Keratinocyte (primary cell): Measurements from ENCODE around the gene NFYA. TPM values are rescaled to one million over a fixed set of nuclear protein-coding genes. Genes with fewer than 3 reads are reported as not detected.

ENCODE experiments used
- DNase-seq: peaks from one replicate; pipeline ENCODE4 v3.0.0-alpha.2; 2011; ENCODE audit warnings: low read depth, missing footprints, low spot score
- FAIRE-seq: peaks from 2 replicates; lab custom pipeline; 2011; peaks lifted over from hg19 to GRCh38; lab: Jason Lieb, UNC
- H2AFZ ChIP-seq: 2 replicates; pipeline ENCODE4 v1.6.0; 2012; ENCODE audit warnings: low read length, control low read depth, inconsistent platforms; ENCODE audit not compliant: control insufficient read depth
- H3K27ac ChIP-seq: 2 replicates; pipeline ENCODE4 v1.5.1; 2011; ENCODE audit warnings: low read length; ENCODE audit not compliant: control insufficient read depth, insufficient read depth
- H3K27me3 ChIP-seq: 3 replicates; pipeline ENCODE4 v1.6.0; 2011; ENCODE audit warnings: low read length; ENCODE audit not compliant: control insufficient read depth, insufficient read depth; ENCODE audit errors: extremely low read depth
- H3K36me3 ChIP-seq, 2 experiments: 2 replicates in 1 of 2; 3 replicates in 1 of 2; pipeline ENCODE4 v1.5.1; 2011; ENCODE audit warnings: low read length in 2 of 2, mild to moderate bottlenecking in 1 of 2; ENCODE audit not compliant: control insufficient read depth in 2 of 2, insufficient read depth in 2 of 2; ENCODE audit errors: extremely low read depth in 1 of 2
- H3K4me1 ChIP-seq: 3 replicates; pipeline ENCODE4 v1.5.1; 2011; ENCODE audit warnings: low read length; ENCODE audit not compliant: control insufficient read depth, insufficient read depth; ENCODE audit errors: extremely low read depth
- H3K4me2 ChIP-seq: 3 replicates; pipeline ENCODE4 v1.6.0; 2011; ENCODE audit warnings: low read depth, low read length; ENCODE audit not compliant: control insufficient read depth, insufficient read depth; ENCODE audit errors: extremely low read depth
- H3K4me3 ChIP-seq, 3 experiments: fragments of 200-600 bp in 1 of 3; sonication (generic) in 1 of 3; 2 replicates in 2 of 3; 3 replicates in 1 of 3; pipeline ENCODE4 v1.5.1; 2011 to 2016; ENCODE audit warnings: low read length in 3 of 3, mild to moderate bottlenecking in 3 of 3, control low read depth in 2 of 3, inconsistent platforms in 1 of 3, low read depth in 1 of 3, mixed read lengths in 1 of 3, mixed run types in 1 of 3, moderate library complexity in 1 of 3; ENCODE audit not compliant: control insufficient read depth in 2 of 3, insufficient read depth in 2 of 3; ENCODE audit errors: extremely low read depth in 1 of 3
- H3K79me2 ChIP-seq: 2 replicates; pipeline ENCODE4 v1.6.0; 2012; ENCODE audit warnings: low read length; ENCODE audit not compliant: control insufficient read depth, insufficient read depth
- H3K9ac ChIP-seq: 3 replicates; pipeline ENCODE4 v1.6.0; 2011; ENCODE audit warnings: low read length; ENCODE audit not compliant: control insufficient read depth, insufficient read depth; ENCODE audit errors: extremely low read depth
- H3K9me1 ChIP-seq: 3 replicates; pipeline ENCODE4 v1.6.0; 2011; ENCODE audit warnings: low read length; ENCODE audit not compliant: control insufficient read depth, insufficient read depth; ENCODE audit errors: extremely low read depth
- H3K9me3 ChIP-seq: 2 replicates; pipeline ENCODE4 v1.5.1; 2012; ENCODE audit warnings: low read depth, low read length; ENCODE audit not compliant: control insufficient read depth
- H4K20me1 ChIP-seq: 3 replicates; pipeline ENCODE4 v1.6.0; 2011; ENCODE audit warnings: low read length; ENCODE audit not compliant: control insufficient read depth, insufficient read depth; ENCODE audit errors: extremely low read depth
- EZH2 ChIP-seq: IDR thresholded peaks from one replicate; pipeline ENCODE4 v1.6.1; 2012; ENCODE audit warnings: inconsistent platforms, mild to moderate bottlenecking, low read length, moderate library complexity
- dilution Hi-C: fragments of 300-500 bp; cut with MboI; formaldehyde crosslinking; loops from one replicate; pipeline ENCODE4 v1.7.0; 2020; ENCODE audit warnings: low sequenced_read_pairs; ENCODE audit not compliant: extremely low pct_ligation_motif_present
- polyA plus RNA-seq, 5 experiments: library from polyadenylated mRNA; depleted of rRNA in 3 of 5; stranded (reverse) in 3 of 5; stranded (forward) in 1 of 5; unstranded in 1 of 5; fragments of >200 nt; gene quantifications; 1 replicate in 1 of 5; 2 replicates in 3 of 5; 3 replicates in 1 of 5; pipeline versions ENCODE4 v1.2.1 to v1.2.3, GENCODE V29; 2011 to 2012; ENCODE audit warnings: missing spikeins in 2 of 5, low read depth in 1 of 5, low replicate concordance in 1 of 5
- TF ChIP-seq, protein P1 (sequence below), 3 experiments: IDR thresholded peaks in 1 of 3; conservative IDR thresholded peaks in 1 of 3; optimal IDR thresholded peaks in 1 of 3; 2 replicates in 2 of 3; 3 replicates in 1 of 3; pipeline versions ENCODE3 to v1.5.1; 2011; ENCODE audit warnings: low read length in 3 of 3, mild to moderate bottlenecking in 3 of 3, moderate library complexity in 2 of 3, control low read depth in 1 of 3, inconsistent platforms in 1 of 3; ENCODE audit not compliant: insufficient read depth in 2 of 3; ENCODE audit errors: extremely low read depth in 1 of 3

NFYA gene
- polyA plus RNA-seq, 1 donor (not counting 4 experiments of a cell fraction or from before 2014, with no cell fraction given) = 17.1 TPM

DNA sequence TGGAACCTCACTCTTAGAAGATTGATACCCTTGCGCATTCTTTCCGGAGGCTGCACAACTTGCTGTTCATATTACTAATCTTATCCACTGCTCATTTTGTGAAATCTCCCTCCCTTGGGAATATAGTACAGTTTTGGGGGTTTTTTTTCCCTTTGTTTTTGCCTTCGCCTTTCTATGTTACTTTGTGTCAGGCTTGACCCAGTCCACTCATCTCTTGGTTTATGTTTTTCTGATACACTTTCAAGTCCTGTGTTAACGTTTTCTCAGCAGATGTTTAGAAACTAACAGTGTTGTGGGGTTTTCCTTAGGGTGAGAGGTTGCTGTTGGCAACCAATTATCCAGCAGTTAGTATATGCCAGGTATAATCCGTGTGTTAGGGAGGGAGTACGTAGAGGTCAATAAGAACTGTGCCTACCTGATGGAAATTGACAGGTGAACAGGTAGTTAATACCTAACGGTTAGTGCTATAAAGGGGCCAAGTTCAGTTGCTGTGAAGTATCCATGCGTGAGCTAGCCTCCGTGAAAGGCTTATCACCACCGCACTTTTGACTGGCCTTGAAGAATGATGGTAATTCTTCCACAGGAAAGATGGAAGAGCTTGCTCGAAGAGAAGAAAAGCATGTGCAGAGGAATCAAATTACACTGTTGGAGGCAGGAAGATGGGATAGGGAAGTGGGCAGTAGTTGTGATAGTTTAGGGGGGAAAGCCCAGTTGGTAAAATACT lies 1.4 kb downstream of the NFYA start:
- H2AFZ ChIP-seq = no peak overlapping the region
- peak overlapping the region; percentile 88 for H3K4me2 ChIP-seq
- no peaks in the 10 kb centered on the region for H3K9me1 ChIP-seq
- peak overlapping the region; percentile 93 for H3K9ac ChIP-seq
- dilution Hi-C loops = no loop called here
- DNase-seq = no peak
- peaks cover 56% of the 10 kb centered on the region for H3K79me2 ChIP-seq
- peak; percentile 65 for FAIRE-seq
- H3K4me3 ChIP-seq = peak overlapping the region; percentile 61 to 88 (median 68)
- no peaks in the 10 kb centered on the region for H4K20me1 ChIP-seq
- peaks cover 11% of the 10 kb centered on the region for H3K4me1 ChIP-seq
- no peak for TF ChIP-seq EZH2
- TF ChIP-seq, protein P1, sequence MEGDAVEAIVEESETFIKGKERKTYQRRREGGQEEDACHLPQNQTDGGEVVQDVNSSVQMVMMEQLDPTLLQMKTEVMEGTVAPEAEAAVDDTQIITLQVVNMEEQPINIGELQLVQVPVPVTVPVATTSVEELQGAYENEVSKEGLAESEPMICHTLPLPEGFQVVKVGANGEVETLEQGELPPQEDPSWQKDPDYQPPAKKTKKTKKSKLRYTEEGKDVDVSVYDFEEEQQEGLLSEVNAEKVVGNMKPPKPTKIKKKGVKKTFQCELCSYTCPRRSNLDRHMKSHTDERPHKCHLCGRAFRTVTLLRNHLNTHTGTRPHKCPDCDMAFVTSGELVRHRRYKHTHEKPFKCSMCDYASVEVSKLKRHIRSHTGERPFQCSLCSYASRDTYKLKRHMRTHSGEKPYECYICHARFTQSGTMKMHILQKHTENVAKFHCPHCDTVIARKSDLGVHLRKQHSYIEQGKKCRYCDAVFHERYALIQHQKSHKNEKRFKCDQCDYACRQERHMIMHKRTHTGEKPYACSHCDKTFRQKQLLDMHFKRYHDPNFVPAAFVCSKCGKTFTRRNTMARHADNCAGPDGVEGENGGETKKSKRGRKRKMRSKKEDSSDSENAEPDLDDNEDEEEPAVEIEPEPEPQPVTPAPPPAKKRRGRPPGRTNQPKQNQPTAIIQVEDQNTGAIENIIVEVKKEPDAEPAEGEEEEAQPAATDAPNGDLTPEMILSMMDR (optimal IDR thresholded peaks at IDR 0.05 in 1 of 3, IDR thresholded peaks at IDR 0.05 in 1 of 3, conservative IDR thresholded peaks at IDR 0.05 in 1 of 3; ENCODE audit: extremely low read depth in 1 of 3, insufficient read depth in 2 of 3, low read length in 3 of 3) = no peak
- peak overlapping the region; percentile 87 for H3K27ac ChIP-seq
- no peaks in the 10 kb centered on the region for H3K27me3 ChIP-seq
- H3K9me3 ChIP-seq = no peaks in the 10 kb centered on the region
- H3K36me3 ChIP-seq = peaks cover 4 to 6% of the 10 kb centered on the region in 2 experiments

GRCh38 chr6:41074692-41075436 lies 2.1 kb downstream of the NFYA start:
- TF ChIP-seq, protein P1 (optimal IDR thresholded peaks at IDR 0.05 in 1 of 3, IDR thresholded peaks at IDR 0.05 in 1 of 3, conservative IDR thresholded peaks at IDR 0.05 in 1 of 3; ENCODE audit: extremely low read depth in 1 of 3, insufficient read depth in 2 of 3, low read length in 3 of 3) = no peak
- no peak for TF ChIP-seq EZH2
- Histone ChIP-seq H3K79me2 (peaks cover 60% of the 10 kb centered on the region), H3K9me1 (no peaks in the 10 kb centered on the region), H3K4me1 (peaks cover 11% of the 10 kb centered on the region), H3K27me3 (no peaks in the 10 kb centered on the region), H4K20me1 (no peaks in the 10 kb centered on the region), H3K4me2 (peak overlapping the region; percentile 88), H3K4me3 (peak overlapping the region; percentile 61 to 88 (median 68)), H3K27ac (peak overlapping the region; percentile 87), H3K9me3 (no peaks in the 10 kb centered on the region), H3K9ac (peak overlapping the region; percentile 93), H2AFZ (no peak overlapping the region), H3K36me3 (peaks cover 4 to 8% of the 10 kb centered on the region in 2 experiments)
- dilution Hi-C loops = loop anchor here (25.0 kb wide), 1 partner anchor 112 kb away; no protein-coding TSS in a partner anchor
- FAIRE-seq = no peak
- DNase-seq = no peak
